GM18511 (cell line): Measurements from ENCODE around the gene UMOD.

ENCODE experiments used
- ATAC-seq: cut with Tn5 transposase; IDR thresholded peaks from one replicate; pipeline ENCODE4 v1.9.1; 2021; ENCODE audit warnings: mild to moderate bottlenecking, moderate library complexity; ENCODE audit not compliant: unreplicated experiment

UMOD gene

GRCh38 chr16:20352615-20353014, at the start of gene UMOD:
UMOD (minus strand) TSS chr16:20352715; CDS start chr16:20350737, 1,978 bp downstream.
- ATAC-seq: no peak

GRCh38 chr16:20401475-20402016, 49.0 kb upstream of the UMOD start:
- ATAC-seq: no peak

- ATAC-seq: no peak
These were observed 48.6 kb upstream of the UMOD start for GRCh38 chr16:20401066-20401465.

GRCh38 chr16:20399185-20399584, 46.7 kb upstream of the UMOD start:
- no peak for ATAC-seq

- no peak for ATAC-seq
These were observed 46.1 kb upstream of the UMOD start for GRCh38 chr16:20398603-20399002.

- ATAC-seq: no peak
These were observed 45.1 kb upstream of the UMOD start for GRCh38 chr16:20397468-20398074.

- no peak for ATAC-seq
These were observed 44.4 kb upstream of the UMOD start for GRCh38 chr16:20396846-20397467.

- no peak for ATAC-seq
These were observed 43.4 kb upstream of the UMOD start for GRCh38 chr16:20395946-20396345.

GRCh38 chr16:20393801-20394577, 41.5 kb upstream of the UMOD start:
- ATAC-seq: no peak

- no peak for ATAC-seq
These were observed 38.5 kb upstream of the UMOD start for GRCh38 chr16:20391045-20391444.

- no peak for ATAC-seq
These were observed 36.3 kb upstream of the UMOD start for GRCh38 chr16:20388854-20389253.

- ATAC-seq: no peak
These were observed 35.5 kb upstream of the UMOD start for GRCh38 chr16:20387978-20388377.

GRCh38 chr16:20385844-20386832, 33.6 kb upstream of the UMOD start:
- ATAC-seq: no peak

GRCh38 chr16:20383106-20384029, 30.9 kb upstream of the UMOD start:
- ATAC-seq: peak; percentile 59

GRCh38 chr16:20382202-20382948, 29.9 kb upstream of the UMOD start:
- no peak for ATAC-seq

GRCh38 chr16:20380782-20381181, 28.3 kb upstream of the UMOD start:
- ATAC-seq: no peak

GRCh38 chr16:20377181-20377580, 24.7 kb upstream of the UMOD start:
- no peak for ATAC-seq

GRCh38 chr16:20372701-20373100, 20.2 kb upstream of the UMOD start:
- no peak for ATAC-seq
